Prostate gland (tissue), 2 donors: ENCODE data around the gene RAB15.

Experiments
- POLR2A ChIP-seq: fragments of 450-650 bp; IDR thresholded peaks from one replicate; pipeline ENCODE4 v1.6.1; 2016; ENCODE audit warnings: antibody characterized with exemption, mild to moderate bottlenecking
- POLR2AphosphoS5 ChIP-seq: sonication (generic); formaldehyde crosslinking; IDR thresholded peaks from one replicate; pipeline ENCODE4 v1.6.1; 2017; ENCODE audit warnings: antibody characterized with exemption
- TF ChIP-seq, protein P1 (sequence below), 4 experiments: fragments of 200-600 bp in 2 of 4; fragments of 450-650 bp in 2 of 4; sonication (generic) in 2 of 4; IDR thresholded peaks; 1 replicate in 3 of 4; 2 replicates in 1 of 4; pipeline ENCODE4 v1.5.1; 2016 to 2019; ENCODE audit warnings: antibody characterized with exemption in 4 of 4, mild to moderate bottlenecking in 2 of 4, moderate library complexity in 2 of 4

DNA sequence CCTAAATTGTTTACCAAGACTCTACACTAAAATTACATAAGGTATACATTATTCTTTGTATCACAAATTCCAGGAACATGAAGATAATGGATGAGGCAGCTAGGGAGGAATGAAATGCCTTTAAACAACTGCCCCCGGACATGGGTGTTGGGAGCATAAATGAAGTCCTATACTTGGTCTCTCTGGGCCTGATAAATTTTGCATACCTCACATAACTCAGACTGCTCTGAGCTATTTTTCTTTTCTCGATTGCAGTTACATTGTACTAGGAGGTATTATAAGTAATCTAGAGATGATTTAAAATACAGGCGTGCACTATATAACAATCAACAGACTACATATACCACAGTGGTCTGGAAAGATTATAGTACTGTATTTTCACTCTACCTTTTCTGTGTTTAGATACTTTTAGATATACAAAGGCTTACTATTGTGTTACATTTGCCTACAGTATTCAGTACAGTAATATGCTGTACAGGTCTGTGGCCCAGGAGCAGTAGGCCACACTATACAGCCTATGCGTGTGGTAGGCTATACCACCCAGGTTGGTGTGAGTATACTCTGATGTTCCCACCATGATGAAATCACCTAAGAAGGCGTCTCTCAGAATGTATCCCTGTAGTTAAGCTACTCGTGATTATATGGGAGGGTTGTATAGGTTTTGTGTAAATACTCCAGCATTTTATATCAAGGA lies 28.9 kb upstream of the RAB15 start:
- TF ChIP-seq, protein P1, sequence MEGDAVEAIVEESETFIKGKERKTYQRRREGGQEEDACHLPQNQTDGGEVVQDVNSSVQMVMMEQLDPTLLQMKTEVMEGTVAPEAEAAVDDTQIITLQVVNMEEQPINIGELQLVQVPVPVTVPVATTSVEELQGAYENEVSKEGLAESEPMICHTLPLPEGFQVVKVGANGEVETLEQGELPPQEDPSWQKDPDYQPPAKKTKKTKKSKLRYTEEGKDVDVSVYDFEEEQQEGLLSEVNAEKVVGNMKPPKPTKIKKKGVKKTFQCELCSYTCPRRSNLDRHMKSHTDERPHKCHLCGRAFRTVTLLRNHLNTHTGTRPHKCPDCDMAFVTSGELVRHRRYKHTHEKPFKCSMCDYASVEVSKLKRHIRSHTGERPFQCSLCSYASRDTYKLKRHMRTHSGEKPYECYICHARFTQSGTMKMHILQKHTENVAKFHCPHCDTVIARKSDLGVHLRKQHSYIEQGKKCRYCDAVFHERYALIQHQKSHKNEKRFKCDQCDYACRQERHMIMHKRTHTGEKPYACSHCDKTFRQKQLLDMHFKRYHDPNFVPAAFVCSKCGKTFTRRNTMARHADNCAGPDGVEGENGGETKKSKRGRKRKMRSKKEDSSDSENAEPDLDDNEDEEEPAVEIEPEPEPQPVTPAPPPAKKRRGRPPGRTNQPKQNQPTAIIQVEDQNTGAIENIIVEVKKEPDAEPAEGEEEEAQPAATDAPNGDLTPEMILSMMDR (IDR thresholded peaks at IDR 0.05) = no peak
- TF ChIP-seq POLR2A (no peak), POLR2AphosphoS5 (no peak)
